HG02885 (cell line): ENCODE results near the gene RFNG.

Source experiments
- ATAC-seq: cut with Tn5 transposase; IDR thresholded peaks from one replicate; pipeline ENCODE4 v1.9.1; 2021; ENCODE audit warnings: mild to moderate bottlenecking; ENCODE audit not compliant: unreplicated experiment, poor library complexity

The RFNG gene

GRCh38 chr17:82018152-82018988, 33.2 kb downstream of the RFNG start:
- no peak for ATAC-seq

GRCh38 chr17:82017612-82018151, 33.9 kb downstream of the RFNG start:
- no peak for ATAC-seq

GRCh38 chr17:82016875-82017459, 34.6 kb downstream of the RFNG start:
- ATAC-seq: no peak

GRCh38 chr17:82016061-82016874, 35.3 kb downstream of the RFNG start:
- ATAC-seq: no peak

- no peak for ATAC-seq
Measured at GRCh38 chr17:82015311-82015971, 36.2 kb downstream of the RFNG start.

- no peak for ATAC-seq
Measured at GRCh38 chr17:82014971-82015310, 36.7 kb downstream of the RFNG start.

GRCh38 chr17:82014432-82014831, 37.2 kb downstream of the RFNG start:
- no peak for ATAC-seq

GRCh38 chr17:82013772-82014321, 37.8 kb downstream of the RFNG start:
- no peak for ATAC-seq

- no peak for ATAC-seq
Measured at GRCh38 chr17:82013341-82013740, 38.3 kb downstream of the RFNG start.

GRCh38 chr17:82012640-82013295, 38.8 kb downstream of the RFNG start:
- no peak for ATAC-seq

GRCh38 chr17:82012261-82012639, 39.4 kb downstream of the RFNG start:
- ATAC-seq: no peak

GRCh38 chr17:82011617-82012187, 39.9 kb downstream of the RFNG start:
- no peak for ATAC-seq

- no peak for ATAC-seq
Measured at GRCh38 chr17:82010575-82011525, 40.8 kb downstream of the RFNG start.

- ATAC-seq: no peak
Measured at GRCh38 chr17:82009413-82009812, 42.2 kb downstream of the RFNG start.

- ATAC-seq: no peak
Measured at GRCh38 chr17:82008941-82009405, 42.6 kb downstream of the RFNG start.

GRCh38 chr17:82008258-82008940, 43.2 kb downstream of the RFNG start:
- ATAC-seq: no peak

GRCh38 chr17:82007495-82008257, 43.9 kb downstream of the RFNG start:
- no peak for ATAC-seq
